Subcutaneous adipose tissue (tissue), 4 donors: Measurements from ENCODE around the gene TUBB. TPM values are rescaled to one million over a fixed set of nuclear protein-coding genes. Genes with fewer than 3 reads are reported as not detected.

ENCODE experiments used
- CTCF ChIP-seq: fragments of 450-650 bp; IDR thresholded peaks from one replicate; pipeline ENCODE4 v1.5.1; 2016; ENCODE audit warnings: low read depth, mild to moderate bottlenecking, control low read depth, antibody characterized with exemption, moderate library complexity
- total RNA-seq, 4 donors: library from RNA; depleted of rRNA; stranded (reverse); fragments of >200 nt; gene quantifications; one replicate each; pipeline ENCODE4 v1.1.0, GENCODE V29; 2016

TUBB gene
- 100 to 1,000 TPM; 166 to 277 (median 220) TPM for total RNA-seq

- TF ChIP-seq CTCF: no peak
Observed at GRCh38 chr6:30719791-30720737, at the start of gene TUBB. TSS of gene TUBB (plus strand) at chr6:30720352. CDS start at chr6:30720507, 155 bp downstream.

GRCh38 chr6:30670760-30671527 is 49.2 kb upstream of the TUBB start:
- TF ChIP-seq CTCF: no peak

GRCh38 chr6:30672445-30673253 is 47.5 kb upstream of the TUBB start, which contains the start of gene DHX16:
TSS of gene DHX16 (minus strand) at chr6:30673006. CDS start at chr6:30672841, 165 bp downstream.
- TF ChIP-seq CTCF: no peak

GRCh38 chr6:30676660-30677285 is 43.4 kb upstream of the TUBB start:
- TF ChIP-seq CTCF: no peak

- no peak for TF ChIP-seq CTCF
Observed at GRCh38 chr6:30678964-30679726, 41.0 kb upstream of the TUBB start.
